Measurements from ENCODE around the gene GH1. TPM values are rescaled to one million over a fixed set of nuclear protein-coding genes. Genes with fewer than 3 reads are reported as not detected.
A peak's percentile ranks its signal among the peaks of the same experiment; 100 is the strongest.

GH1 gene
- total and polyA plus RNA-seq, 9 of the 15 experiments (the other 6 are each of a cell fraction or from before 2014, with no cell fraction given), result not detected

GRCh38 chr17:63946440-63947363 is 28.1 kb upstream of the GH1 start (continued):
- TF ChIP-seq ZNF263 (CRISPR knock-in tag; IDR thresholded peaks at IDR 0.05; ENCODE audit: borderline replicate concordance) (peak; percentile 75), ZC3H4 (CRISPR knock-in tag; IDR thresholded peaks at IDR 0.05; ENCODE audit: borderline replicate concordance) (no peak), KLF16 (IDR thresholded peaks at IDR 0.05) (no peak), USF1 (CRISPR knock-in tag; IDR thresholded peaks at IDR 0.05) (peak; percentile 21; the same call in 1 of the 2 replicates), IFI16 (CRISPR knock-in tag; IDR thresholded peaks at IDR 0.05) (no peak), NFIC (IDR thresholded peaks at IDR 0.05) (no peak), NCOA4 (IDR thresholded peaks at IDR 0.05; ENCODE audit: partially characterized antibody) (no peak), THAP7 (CRISPR knock-in tag; IDR thresholded peaks at IDR 0.05) (no peak), PYGO2 (tag; IDR thresholded peaks at IDR 0.05) (no peak), ZBTB5 (IDR thresholded peaks at IDR 0.05) (no peak)

All from K562 (cell line).